ENCODE data around the gene SMC3.

DNA sequence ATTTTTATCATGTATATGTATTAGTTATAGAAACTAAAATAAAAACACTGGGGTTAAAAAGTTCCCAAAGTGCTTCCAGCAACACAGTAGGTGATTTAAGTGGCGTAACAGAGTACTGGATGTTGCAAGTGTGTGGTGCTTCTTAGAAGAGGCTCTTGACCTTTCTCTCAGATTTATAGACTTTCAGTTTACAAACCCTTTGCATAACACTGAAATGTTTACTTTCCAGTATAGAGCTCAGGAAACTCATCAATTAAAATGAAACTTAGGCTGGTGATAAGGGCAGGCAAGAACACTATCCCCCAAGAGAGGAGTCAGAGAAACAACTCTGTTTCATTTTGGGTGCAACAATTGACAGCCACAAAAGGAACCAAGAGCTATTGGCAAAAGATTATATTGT, 27.5 kb upstream of the SMC3 start:
- TF ChIP-seq ZBTB33 (IDR thresholded peaks at IDR 0.05) (no peak), EGR1 (IDR thresholded peaks at IDR 0.05; ENCODE audit: low read depth in 2 of 2) (no peak)
